NOMO-1 treated with DMSO at 0.1 percent for 48 hours (cell line): ENCODE measurements around the gene FABP1.
A peak's percentile ranks its signal among the peaks of the same experiment; 100 is the strongest.

Source experiments
- DNase-seq: peaks from one replicate; lab custom pipeline; 2025; ENCODE audit not compliant: unreplicated experiment; lab: John Stamatoyannopoulos, UW

Gene FABP1

DNA sequence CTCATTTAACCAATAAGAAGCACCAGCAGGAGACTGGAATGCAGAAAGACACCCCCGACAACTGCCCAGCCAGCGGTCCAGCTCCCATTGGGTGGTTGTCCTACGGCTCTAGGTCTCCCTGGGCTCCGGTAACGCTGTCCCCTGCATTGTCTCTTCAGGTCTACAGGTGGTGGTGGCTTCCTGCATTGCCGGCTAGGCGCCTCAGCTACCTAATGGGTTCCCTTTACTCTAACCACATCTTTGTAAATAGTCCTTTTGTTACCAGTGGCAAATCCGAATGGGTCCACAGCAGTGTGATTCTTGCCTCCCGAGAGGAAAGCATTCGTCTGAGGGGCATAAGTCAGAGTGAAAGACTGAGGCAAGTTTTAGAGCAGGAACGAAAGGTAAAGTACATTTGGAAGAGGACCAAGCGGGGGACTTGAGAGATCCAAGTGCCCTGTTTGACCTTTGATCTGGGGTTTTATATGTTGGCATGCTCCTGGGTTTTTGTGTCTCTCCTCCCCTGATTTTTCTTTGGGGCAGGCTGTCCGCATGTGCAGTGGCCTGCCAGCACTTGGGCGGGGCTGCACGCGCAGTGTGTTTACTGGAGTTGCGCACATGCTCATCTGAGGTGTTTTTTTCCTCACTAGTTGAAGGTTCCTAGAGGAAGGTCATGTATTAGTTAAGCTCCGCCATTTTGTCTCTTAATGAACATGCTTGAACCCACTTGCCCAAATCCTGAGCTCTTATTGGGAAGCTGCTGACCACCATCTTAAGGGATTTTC lies 11.0 kb downstream of the FABP1 start:
- DNase-seq: no peak

DNA sequence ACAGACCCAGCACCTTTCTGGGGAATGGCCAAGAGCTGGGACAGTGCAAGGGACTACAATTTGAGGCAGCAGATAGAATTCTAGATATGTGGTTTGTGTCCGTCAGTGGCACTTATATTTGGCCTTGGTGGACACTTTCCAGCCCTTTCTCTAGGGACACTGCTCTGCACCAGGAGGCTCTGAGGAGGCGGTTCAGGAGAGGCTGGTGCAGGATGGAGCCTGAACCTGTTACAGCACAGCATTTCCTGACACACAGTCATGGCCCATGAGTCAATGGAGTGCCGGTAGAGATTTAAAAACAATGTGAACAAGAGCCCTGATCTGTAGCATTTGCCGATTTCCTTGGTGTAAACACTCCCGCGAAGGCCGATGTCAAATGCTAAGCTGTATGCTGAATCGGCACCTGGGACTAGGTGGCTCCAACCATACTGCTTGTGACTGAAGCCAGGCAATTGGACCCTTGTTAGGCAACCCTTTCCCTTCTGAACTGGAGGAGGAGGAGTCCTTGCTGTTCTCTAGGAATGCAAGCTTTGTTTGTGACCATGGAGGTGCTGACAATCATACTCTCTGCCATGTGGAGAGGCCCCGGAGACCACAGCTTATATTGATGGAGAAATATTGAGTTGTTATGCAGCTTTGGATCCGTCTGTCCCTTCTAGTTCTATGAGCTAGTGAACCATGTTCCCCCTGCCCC lies 11.9 kb downstream of the FABP1 start:
- no peak for DNase-seq

DNA sequence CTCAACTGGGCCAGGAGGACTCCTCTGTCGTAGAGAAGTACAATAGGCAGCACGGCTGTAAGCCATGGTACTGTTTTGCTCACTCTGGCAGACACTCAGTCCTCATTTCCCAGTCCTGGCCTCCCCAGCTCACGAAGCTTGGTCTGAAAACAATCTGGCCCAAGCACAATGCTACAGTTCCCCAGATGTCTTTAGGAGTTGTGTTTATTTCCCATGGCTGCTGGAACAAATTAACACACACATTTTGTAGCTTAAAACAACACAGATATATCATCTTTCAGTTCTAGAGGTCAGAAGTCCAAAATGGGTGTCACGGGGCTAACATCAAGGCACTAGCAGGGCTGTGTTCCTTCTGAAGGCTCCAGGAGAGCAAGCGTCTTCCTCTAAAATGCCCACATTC lies 13.0 kb downstream of the FABP1 start:
- no peak for DNase-seq

DNA sequence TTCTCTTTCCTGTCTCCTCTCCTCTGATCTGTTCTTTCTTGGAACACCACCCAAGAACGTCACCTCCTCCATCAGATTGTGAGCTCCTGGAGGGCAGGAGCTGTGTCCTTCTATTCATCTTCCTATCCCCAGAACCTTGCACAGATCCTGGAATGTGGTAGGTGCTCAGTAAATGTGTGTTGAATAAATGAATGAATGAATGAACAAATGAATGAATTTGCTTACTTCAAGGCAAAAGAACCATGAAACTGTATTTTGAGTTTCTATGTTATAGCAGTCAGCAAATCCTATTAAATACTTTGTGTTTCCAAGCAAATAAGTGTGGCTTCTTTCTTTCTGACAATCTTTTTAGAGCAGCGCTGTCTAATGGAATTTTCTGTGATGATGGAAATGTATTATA lies 14.8 kb downstream of the FABP1 start:
- DNase-seq: no peak

DNA sequence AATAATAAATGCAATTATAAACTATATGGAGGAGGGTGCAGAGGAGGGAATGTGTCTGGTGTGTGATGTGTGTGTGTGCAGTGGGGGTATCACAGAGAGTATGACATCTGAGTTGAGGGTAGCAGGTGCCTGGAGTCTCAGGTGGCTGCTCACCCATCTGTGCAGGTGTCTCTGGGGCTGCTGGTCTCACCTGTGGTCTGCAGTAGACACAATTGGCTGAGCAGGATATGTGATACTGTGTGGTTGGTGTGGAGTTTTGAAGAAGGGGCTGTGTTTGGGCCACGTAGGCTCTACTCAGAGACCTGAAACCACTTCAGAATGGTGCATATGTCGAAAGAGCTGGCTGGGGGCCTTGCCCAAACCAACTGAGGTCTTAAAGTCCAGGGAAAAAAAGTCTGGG lies 17.0 kb downstream of the FABP1 start:
- DNase-seq: no peak

DNA sequence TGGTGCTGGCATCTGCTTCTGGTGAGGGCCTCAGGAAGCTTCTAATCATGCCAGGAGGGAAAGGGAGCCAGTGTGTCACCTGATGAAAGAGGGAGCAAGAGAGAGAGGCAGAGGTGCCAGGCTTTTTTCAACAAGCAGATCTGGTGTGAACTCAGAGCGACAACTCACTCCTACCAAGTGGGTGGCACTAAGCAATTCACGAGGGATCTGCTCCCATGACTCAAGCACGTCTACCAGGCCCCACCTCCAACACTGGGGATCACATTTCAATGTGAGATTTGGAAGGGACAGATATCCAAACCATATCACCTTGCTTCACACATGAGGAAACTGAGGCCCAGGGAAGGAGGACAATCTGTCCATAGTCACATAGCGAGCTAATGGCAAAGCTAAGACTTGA lies 19.1 kb downstream of the FABP1 start:
- DNase-seq: no peak

DNA sequence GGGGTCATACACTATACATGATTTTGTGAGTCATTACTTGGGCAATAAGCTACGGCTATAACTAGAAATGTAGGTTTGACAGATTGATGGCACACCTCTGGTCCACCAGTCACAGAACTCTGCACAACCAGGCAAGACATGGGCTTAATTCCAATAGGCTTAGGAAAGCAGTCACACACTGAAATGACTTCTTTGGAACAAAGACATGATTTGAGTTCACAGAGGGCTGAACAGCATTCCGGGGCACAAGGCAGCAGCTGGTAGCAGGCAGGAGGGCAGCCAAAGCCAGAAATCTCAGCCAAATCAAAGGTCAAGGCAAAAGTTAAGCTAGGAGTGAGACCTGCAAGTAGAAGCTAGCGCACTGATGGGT lies 27.4 kb downstream of the FABP1 start:
- DNase-seq: no peak

DNA sequence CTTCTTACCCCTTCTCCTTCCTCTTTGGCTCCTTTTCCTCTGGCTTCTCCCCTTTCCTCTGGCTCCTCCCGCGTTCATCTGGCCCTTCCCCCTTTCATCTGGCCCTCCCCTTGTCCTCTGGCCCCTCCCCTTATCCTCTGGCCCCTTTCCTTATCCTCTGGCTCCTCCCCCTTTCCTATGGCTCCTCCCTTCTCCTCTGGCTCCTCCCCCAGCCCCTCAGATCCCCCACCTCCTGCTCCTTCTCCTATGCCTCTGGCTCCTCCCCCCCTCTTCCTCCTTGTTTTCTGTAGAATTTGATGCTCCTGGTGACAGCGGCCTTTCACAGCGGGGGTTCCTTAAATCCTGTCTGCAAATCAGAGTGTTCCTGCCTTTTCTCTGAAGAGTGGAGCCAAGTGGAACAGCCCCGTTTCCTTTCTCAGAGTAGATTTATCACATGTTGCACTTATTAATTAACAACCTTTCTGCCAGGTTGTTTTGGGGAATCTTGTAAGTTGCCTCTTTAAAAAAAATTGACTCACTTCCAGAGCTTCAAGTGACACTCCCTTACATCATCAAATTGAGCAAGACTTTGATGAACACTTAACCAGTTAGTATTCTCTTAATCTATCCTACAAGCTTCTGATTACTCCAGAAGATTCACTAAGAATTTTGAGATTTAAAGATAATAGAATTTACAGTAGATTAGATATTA lies 27.9 kb downstream of the FABP1 start:
- no peak for DNase-seq

DNA sequence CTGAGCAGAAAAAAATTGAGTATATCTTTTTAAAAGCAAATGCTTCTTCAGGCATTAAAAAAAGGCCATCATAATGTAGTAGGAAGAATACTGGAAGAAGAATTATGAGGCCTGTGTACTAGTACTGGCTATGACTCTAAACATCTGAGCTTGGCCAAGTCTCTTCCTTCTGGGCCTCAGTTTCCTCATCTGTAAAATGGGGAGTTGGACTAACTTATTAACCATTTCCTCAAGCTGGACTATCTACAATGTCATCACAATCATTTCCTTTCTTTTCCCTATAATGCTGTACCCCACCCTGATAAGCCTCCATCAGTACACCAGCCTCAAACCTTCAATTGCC lies 29.3 kb downstream of the FABP1 start:
- DNase-seq: no peak

DNA sequence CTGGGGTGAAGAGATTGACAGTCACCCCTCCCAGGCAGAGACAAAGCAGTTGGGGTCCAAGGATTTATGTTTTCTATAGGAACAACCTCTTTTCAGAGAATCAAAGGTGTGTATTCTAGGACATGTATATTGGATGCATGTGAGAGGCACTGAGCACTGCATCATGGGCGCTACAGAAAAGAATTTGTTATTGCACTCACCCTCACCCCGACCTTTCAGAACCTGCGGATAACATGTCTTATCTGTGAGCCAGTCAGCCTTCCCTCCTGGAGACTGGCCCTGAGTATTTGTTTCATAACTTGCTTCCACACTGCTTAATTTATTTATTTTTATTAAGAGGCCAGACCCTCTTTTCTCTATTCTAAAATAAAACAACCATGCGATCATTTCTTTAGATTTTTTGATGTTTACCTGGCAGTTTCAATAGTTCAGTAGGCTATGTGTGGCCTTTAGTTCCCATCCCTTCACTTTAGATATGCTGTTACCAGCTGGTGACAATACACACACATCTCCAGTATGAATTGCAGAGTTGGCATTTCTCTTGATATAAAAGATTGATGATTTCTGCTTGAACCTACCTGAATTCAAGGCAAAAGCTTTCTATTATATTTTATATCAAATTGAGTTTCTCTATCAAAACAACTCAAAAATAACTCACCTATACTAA lies 29.8 kb downstream of the FABP1 start:
- DNase-seq: no peak

DNA sequence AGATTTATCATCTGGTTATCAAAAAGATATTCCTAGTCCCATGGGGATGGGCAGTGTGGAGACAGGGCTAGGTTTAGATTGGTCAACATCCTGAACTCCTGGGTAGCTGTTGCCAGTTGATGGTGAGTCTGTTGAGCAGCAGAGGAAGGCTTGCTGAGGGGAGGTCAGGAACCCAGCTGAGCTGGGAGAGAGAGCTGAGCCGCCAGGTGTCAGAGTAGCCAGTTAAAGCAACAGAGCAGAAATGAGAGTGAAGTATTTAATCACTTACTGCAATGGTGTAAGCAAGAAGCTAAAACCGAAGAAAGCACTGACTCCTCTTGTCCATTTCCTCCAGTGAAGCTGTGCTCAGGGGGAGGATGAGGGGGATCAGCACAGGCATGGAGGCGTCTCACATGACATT lies 30.7 kb downstream of the FABP1 start:
- no peak for DNase-seq

DNA sequence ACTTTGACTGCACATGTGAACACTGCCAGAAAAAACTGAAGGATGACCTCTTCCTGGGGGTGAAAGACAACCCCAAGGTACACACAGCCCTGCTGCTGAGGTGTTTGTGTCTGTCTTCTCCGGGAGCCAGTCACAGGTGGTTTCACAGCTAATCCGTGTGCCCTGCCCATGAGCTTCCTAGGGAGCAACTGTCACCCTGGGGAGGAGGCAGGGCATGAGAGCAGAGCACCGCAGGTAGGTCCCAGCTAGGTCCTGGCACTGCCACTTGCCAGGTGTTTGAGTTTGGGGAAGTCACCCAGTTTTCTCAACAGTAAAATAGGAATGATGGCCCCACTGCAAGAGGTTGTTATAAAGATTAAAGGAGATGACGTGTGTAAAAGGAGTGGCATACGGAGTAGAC lies 31.2 kb downstream of the FABP1 start:
- no peak for DNase-seq

DNA sequence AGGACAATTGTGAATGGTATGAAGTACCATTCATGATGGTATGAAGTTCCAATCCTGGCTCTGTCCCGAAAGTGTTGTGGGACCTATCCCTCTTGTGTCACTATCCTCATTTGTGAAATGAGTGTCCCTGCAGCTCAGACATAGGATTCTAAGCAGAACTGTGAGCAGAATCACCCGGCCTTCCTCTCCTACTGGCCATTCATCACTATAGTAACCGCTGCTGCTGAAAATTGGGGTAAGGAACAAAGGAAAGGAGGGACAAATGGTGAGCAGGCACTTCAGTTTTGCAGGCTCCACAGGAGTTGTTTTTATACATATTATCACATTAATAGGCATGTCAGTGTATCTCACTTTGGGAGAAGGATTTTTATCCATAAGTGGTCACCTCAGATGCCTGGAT lies 32.8 kb downstream of the FABP1 start:
- no peak for DNase-seq

DNA sequence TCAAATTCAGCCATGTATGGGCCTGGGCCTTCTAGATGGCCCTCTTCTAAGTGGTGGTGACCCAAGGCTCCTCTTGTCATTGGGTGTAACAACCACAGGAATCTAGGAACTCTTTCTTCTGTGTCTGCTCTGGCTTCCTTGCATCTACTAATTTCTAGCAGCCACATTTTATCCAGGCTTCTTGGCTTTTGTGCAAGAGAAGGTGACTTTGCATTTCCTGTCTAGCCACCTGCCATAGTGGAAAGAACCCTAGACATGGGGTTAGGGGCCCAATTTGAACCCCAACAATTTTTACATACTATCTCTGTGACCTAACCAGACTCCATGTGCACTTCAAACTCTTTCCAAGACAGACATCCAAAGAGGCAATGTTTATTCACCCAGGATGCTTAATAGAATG lies 35.1 kb downstream of the FABP1 start:
- DNase-seq: no peak

DNA sequence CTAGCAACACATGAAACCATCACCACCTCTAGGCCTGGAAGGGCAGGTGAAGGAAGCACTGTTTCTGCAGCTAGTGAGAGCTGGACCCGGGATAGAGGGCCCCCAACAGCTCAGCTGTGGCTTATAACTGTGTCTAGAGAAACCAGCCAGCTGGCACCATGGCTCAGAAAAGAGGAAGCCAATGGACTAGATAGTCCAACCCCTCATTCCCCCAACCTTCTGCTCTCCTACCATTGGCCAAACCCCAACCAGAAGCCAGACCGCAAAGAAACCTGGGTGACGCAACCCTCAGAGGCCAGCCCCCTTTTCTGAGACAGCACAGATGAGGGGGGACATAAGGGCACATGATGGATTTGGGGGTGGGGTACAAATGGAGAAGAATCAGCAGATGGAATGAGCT lies 35.9 kb downstream of the FABP1 start:
- peak; percentile 8 for DNase-seq

DNA sequence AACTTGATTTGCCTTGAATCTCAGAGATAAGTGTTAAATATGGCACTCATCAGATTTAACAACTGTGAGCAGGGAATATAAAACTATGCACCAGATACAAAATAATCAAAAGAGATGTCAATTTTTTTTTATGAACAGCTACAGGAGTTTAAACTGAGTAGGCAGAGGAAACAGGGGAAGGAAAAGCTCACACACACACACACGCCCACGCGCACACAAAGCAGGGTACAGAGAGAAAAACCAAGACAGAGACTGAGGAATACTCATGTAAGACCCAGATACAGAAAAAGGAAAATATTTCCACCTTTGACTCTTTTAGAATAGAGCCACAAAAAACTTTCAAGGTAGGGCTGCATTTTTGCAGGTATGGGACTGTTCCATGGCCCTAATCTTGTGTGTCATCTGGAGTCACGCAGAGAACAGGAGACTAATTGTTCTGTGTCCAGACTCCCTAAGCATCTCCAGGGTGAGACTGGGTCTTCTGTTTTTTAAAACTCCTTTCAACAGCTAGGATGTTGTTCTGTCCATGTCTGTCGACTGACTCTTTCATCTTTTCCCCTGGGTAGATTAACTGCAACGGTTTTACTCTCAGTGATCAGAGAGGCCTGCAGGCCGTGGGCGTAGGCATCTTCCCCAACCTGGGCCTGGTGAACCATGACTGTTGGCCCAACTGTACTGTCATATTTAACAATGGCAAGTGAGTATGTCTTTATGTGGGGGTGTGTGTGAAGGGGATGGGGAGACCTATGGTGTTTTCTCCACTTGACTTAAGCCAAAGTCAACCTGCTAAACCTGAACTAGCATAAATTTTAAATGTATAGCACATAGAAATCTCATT lies 37.2 kb downstream of the FABP1 start:
- DNase-seq: no peak

DNA sequence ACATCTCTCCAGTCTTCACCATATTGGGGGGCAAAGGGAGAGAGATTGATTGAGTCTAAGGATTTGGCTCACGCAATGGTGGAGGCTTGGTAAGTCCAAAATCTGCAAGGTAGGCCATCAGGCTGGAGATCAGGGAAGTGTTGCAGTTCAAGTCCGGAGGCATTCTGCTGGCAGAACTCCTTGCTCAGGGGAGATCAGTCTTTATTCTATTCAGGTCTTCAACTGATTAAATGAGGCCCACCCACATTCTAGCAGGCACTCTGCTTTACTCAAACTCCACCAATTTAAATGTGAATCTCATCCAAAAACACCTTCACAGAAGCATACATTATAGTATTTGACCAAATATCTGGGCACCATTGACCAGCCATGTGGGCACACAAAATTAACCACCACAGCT lies 38.9 kb downstream of the FABP1 start:
- DNase-seq: no peak

DNA sequence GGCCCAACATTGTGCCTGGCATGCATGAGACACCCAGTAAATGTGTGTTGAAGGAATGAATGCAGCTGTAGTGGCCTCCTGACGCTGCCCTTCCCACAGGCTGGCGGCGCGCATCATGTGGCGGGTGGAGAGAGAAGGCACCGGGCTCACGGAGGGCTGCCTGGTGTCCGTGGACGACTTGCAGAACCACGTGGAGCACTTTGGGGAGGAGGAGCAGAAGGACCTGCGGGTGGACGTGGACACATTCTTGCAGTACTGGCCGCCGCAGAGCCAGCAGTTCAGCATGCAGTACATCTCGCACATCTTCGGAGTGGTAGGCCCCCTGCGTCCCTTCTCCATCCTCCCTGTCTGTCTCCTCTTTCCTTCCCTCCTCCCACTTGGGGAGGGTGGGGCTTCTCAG lies 40.1 kb downstream of the FABP1 start:
- no peak for DNase-seq

DNA sequence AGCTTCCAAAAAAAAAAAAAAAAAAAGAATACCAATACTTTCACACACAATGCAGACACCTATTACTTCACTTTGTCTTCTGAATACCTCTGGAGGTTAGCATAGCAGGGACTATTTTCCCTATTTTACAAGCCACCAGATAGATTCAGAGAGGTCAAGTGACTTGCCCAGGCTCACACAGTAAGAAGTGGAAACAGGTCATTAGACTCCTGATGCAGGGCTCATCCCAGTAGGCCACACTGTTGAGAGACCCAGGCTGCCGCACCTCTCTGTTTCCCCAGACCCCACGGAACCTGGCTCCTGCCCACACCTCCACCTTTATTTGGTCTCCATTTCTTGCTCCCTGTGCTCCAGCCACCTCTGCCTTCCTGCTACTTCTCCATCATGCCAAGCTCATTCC lies 40.8 kb downstream of the FABP1 start:
- no peak for DNase-seq

DNA sequence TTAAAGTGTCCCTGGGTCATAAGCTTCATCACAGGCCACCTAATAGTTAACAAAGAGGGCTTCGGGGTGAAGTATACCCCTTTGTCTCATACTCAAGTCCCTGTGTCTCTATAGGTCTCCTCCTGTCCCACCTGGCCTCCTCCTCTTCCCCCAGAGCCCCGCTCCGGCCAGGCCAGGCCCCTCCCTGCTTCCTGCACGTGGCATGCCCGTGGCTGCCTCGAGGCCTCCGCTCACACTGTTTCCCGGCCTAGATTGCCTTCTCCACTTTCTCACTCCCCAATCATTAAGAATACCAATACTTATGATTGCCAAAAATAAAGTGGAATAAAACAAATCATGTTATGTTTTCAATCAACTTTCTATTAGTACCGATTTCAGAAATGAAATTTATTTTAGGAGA lies 41.5 kb downstream of the FABP1 start:
- DNase-seq: no peak

DNA sequence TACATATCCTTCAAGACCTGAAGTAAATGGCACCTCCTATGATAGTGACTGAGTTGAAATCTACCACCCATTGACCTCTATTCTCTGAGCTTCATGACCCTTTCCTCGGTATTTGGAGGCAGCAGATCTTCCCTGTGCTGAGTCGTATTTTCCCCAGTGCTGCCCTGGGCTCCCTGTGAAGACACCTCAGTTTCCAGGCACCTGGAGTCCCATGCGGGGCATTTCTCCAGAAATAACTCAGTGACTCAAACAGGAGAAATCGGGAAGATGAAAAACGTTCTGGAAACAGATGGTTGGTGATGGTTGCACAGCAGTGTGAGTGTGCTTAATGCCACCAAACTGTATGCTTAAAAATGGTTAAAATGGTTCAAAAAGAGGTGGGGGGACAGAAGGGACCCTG lies 42.3 kb downstream of the FABP1 start:
- no peak for DNase-seq
